ENCODE data around the gene IP6K2. TPM values are rescaled to one million over a fixed set of nuclear protein-coding genes. Genes with fewer than 3 reads are reported as not detected.

Gene IP6K2
- total and polyA plus RNA-seq, 10 of the 15 experiments (the other 5 are each of a cell fraction or from before 2014, with no cell fraction given) = 25.8 to 95.9 (median 69.0) TPM

GRCh38 chr3:48663489-48664312 is 53.3 kb downstream of the IP6K2 start (continued):
- TF ChIP-seq TBL1XR1 (IDR thresholded peaks at IDR 0.05; ENCODE audit: low read depth, low read length) (no peak), IKZF2 (IDR thresholded peaks at IDR 0.05) (peak; percentile 40 to 60; a peak in 3 of 4 replicates), ZNF24 (IDR thresholded peaks at IDR 0.05) (no peak), HDAC2 (IDR thresholded peaks at IDR 0.05) (no peak), PML (IDR thresholded peaks at IDR 0.05; ENCODE audit: low read length) (no peak), NBN (IDR thresholded peaks at IDR 0.05) (peak; percentile 90), ZBTB11 (CRISPR knock-in tag; IDR thresholded peaks at IDR 0.05) (no peak), PRDM15 (CRISPR knock-in tag; IDR thresholded peaks at IDR 0.05) (no peak), IKZF1 (conservative IDR thresholded peaks at IDR 0.05) (peak; percentile 73), CHD4 (IDR thresholded peaks at IDR 0.05) (no peak), ZNF384 (IDR thresholded peaks at IDR 0.05; ENCODE audit: borderline replicate concordance, low read depth, low read length) (no peak), MYC (IDR thresholded peaks at IDR 0.05; ENCODE audit: insufficient read depth, insufficient read length, insufficient replicate concordance, low read length, severe bottlenecking) (no peak), NRF1 (conservative IDR thresholded peaks at IDR 0.05; ENCODE audit: low read depth, low read length) (no peak), TARDBP (IDR thresholded peaks at IDR 0.05; ENCODE audit: borderline replicate concordance) (0 out of 2 replicates have a peak, but pooled peaks have one; percentile 29)
- TF ChIP-seq, protein P1, sequence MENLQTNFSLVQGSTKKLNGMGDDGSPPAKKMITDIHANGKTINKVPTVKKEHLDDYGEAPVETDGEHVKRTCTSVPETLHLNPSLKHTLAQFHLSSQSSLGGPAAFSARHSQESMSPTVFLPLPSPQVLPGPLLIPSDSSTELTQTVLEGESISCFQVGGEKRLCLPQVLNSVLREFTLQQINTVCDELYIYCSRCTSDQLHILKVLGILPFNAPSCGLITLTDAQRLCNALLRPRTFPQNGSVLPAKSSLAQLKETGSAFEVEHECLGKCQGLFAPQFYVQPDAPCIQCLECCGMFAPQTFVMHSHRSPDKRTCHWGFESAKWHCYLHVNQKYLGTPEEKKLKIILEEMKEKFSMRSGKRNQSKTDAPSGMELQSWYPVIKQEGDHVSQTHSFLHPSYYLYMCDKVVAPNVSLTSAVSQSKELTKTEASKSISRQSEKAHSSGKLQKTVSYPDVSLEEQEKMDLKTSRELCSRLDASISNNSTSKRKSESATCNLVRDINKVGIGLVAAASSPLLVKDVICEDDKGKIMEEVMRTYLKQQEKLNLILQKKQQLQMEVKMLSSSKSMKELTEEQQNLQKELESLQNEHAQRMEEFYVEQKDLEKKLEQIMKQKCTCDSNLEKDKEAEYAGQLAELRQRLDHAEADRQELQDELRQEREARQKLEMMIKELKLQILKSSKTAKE (IDR thresholded peaks at IDR 0.05; ENCODE audit: low read depth, poor library complexity, severe bottlenecking) = no peak
- TF ChIP-seq, protein P2, sequence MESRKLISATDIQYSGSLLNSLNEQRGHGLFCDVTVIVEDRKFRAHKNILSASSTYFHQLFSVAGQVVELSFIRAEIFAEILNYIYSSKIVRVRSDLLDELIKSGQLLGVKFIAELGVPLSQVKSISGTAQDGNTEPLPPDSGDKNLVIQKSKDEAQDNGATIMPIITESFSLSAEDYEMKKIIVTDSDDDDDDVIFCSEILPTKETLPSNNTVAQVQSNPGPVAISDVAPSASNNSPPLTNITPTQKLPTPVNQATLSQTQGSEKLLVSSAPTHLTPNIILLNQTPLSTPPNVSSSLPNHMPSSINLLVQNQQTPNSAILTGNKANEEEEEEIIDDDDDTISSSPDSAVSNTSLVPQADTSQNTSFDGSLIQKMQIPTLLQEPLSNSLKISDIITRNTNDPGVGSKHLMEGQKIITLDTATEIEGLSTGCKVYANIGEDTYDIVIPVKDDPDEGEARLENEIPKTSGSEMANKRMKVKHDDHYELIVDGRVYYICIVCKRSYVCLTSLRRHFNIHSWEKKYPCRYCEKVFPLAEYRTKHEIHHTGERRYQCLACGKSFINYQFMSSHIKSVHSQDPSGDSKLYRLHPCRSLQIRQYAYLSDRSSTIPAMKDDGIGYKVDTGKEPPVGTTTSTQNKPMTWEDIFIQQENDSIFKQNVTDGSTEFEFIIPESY (IDR thresholded peaks at IDR 0.05) = no peak

Data from GM12878 (cell line).